VCaP (cell line): Measurements from ENCODE around the gene SAMD3.

Experiments used
- H3K27ac ChIP-seq: fragments of 450-650 bp; 2 replicates; pipeline ENCODE4 v1.5.1; 2017
- TF ChIP-seq, protein P1 (sequence below): fragments of 450-650 bp; conservative IDR thresholded peaks from 2 replicates; pipeline ENCODE4 v1.5.1; 2017; ENCODE audit warnings: mild to moderate bottlenecking, moderate library complexity

SAMD3 gene

GRCh38 chr6:130134582-130134981 lies 88.2 kb downstream of the SAMD3 start:
- TF ChIP-seq, protein P1, sequence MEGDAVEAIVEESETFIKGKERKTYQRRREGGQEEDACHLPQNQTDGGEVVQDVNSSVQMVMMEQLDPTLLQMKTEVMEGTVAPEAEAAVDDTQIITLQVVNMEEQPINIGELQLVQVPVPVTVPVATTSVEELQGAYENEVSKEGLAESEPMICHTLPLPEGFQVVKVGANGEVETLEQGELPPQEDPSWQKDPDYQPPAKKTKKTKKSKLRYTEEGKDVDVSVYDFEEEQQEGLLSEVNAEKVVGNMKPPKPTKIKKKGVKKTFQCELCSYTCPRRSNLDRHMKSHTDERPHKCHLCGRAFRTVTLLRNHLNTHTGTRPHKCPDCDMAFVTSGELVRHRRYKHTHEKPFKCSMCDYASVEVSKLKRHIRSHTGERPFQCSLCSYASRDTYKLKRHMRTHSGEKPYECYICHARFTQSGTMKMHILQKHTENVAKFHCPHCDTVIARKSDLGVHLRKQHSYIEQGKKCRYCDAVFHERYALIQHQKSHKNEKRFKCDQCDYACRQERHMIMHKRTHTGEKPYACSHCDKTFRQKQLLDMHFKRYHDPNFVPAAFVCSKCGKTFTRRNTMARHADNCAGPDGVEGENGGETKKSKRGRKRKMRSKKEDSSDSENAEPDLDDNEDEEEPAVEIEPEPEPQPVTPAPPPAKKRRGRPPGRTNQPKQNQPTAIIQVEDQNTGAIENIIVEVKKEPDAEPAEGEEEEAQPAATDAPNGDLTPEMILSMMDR: peak; percentile 61
- no peak overlapping the region for H3K27ac ChIP-seq

- no peak overlapping the region for H3K27ac ChIP-seq
- TF ChIP-seq, protein P1: no peak
Measured at GRCh38 chr6:130132286-130132701, 90.5 kb downstream of the SAMD3 start.

GRCh38 chr6:130129762-130130246 lies 92.9 kb downstream of the SAMD3 start:
- TF ChIP-seq, protein P1: no peak
- no peak overlapping the region for H3K27ac ChIP-seq

GRCh38 chr6:130128326-130128725 lies 94.4 kb downstream of the SAMD3 start:
- TF ChIP-seq, protein P1: no peak
- H3K27ac ChIP-seq: no peak overlapping the region

- TF ChIP-seq, protein P1: no peak
- no peak overlapping the region for H3K27ac ChIP-seq
Measured at GRCh38 chr6:130127195-130127594, 95.6 kb downstream of the SAMD3 start.

GRCh38 chr6:130122243-130122642 lies 100.5 kb downstream of the SAMD3 start:
- TF ChIP-seq, protein P1: no peak
- H3K27ac ChIP-seq: no peak overlapping the region

GRCh38 chr6:130120731-130121130 lies 102.0 kb downstream of the SAMD3 start:
- TF ChIP-seq, protein P1: no peak
- H3K27ac ChIP-seq: no peak overlapping the region

GRCh38 chr6:130119211-130119610 lies 103.5 kb downstream of the SAMD3 start:
- TF ChIP-seq, protein P1: no peak
- H3K27ac ChIP-seq: no peak overlapping the region
